ENCODE results near the gene NKD2.
A peak's percentile ranks its signal among the peaks of the same experiment; 100 is the strongest.
"Not testable (repeated sequence)": the region's sequence is repeated elsewhere in the genome, so short reads cannot be mapped to it uniquely, and the experiment has no call there.

Gene NKD2, protein sequence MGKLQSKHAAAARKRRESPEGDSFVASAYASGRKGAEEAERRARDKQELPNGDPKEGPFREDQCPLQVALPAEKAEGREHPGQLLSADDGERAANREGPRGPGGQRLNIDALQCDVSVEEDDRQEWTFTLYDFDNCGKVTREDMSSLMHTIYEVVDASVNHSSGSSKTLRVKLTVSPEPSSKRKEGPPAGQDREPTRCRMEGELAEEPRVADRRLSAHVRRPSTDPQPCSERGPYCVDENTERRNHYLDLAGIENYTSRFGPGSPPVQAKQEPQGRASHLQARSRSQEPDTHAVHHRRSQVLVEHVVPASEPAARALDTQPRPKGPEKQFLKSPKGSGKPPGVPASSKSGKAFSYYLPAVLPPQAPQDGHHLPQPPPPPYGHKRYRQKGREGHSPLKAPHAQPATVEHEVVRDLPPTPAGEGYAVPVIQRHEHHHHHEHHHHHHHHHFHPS

DNA sequence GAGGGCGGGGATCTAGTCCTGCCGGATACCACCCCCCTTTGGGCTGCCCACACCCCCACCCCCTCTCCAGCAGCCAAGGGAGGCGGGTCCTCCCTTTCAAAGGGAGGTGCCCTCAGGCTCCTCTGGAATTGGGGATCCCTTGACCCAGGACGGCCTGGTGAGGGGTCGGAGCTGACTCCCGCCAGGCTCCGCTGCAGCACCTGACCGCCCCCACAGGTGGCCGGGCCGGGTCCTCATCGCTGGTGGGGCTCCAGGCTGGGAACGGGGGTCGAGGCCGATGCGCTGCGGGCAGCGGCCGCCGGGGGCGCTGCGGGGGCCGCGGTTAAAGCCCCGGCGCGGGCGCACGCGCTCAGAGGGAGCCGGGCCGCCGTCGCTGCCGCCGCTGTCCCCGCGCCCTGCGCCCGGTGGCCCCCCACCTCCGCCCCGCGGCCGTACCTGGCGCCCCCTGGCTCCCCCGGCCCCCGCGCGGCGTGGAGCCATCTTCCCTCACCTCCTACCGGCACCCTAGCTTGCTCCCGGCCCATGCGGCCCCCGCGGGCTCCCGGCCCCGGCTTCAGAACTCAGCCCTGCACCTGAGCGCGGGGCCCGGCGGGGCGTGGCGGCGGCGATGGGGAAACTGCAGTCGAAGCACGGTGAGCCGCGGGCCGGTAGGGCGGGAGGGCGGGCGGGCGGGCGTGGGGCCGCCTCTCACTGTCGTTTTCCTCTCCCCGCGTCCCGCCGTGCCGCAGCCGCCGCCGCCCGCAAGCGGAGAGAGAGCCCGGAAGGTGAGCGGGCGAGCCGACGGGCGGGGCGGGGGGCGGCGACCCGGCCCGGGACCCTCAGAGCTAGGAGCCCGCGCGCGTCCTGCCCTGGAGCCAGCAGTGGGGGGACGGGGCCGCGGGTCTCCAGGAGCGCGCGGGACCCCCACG is at the start of gene NKD2:
Gene NKD2, plus strand, starts transcription at position 352 of the 908 bp plus-strand sequence. Its CDS starts 256 bp downstream, at position 608.
- intact Hi-C loops (cut with DNase I): no loop called here
- peak in 7 of 10 donors; percentile 7 to 88 (median 27) for DNase-seq

DNA sequence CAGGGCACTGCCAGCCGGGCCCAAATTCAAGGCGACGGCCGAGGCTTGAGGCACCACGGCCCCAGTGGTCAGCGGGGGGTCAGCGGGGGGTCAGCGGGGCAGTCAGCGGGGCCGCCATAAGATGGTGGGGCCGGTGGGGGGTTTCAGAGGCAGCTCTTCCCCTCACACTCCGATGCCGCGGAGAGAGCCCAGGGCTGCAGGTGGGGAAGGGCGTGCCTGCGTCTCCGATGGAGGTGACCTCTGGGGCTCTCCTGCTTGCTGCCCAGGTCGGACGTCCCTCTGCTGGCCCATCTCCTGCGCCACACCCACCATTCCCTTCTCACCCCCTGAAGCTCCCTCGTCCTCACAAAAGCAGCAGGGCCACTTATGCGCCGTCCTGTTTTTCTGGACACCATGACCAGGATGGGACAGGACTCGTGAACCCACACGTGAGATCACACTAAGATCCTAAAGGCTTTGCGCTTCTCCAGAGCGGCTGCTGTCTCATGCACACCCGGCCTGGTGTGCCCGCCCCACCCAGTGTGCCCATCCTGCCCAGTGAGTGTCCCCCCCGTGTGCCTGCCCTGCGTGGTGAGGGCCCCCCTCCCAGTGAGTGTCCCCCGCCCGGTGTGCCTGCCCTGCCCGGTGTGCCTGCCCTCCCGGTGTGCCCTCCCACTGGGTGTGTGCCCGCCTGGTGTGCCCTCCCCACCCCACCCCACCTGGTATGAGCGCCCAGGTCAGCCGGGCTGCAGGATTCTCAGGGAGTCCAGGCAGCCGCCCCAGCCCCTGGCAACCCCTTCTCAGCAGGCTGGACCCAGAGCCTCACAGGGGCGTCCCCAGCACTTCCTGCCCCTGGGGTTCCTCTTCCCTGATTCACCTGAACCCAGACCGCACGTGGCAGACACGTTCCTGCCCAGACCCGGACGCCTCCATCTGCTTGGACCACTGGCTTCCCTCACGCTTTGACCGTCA is 48.7 kb upstream of the NKD2 start:
- intact Hi-C loops (cut with DNase I): no loop called here
- DNase-seq: peak in 1 of 10 donors; percentile 75

DNA sequence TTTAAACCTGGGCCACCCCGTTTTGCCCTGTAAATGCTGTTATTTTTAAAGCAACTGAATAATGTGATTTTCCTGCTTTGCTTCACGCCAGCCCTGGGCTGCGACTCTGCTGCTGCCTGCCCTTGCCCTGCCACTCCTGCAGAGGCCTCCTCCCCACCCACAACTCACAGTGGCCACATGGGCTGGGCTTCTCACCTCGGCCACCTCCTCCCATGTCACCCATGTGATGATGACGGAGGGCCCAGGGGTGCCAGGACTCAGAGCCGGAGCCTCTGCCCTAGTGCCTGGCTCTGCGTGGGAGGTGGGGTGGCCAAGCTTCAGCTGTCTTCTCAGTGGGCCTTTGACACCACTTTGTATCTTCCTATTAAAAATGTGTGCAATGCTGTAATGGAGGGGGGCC is 48.1 kb upstream of the NKD2 start:
- intact Hi-C loops (cut with DNase I): no loop called here
- DNase-seq: peak in 1 of 10 donors; percentile 43

DNA sequence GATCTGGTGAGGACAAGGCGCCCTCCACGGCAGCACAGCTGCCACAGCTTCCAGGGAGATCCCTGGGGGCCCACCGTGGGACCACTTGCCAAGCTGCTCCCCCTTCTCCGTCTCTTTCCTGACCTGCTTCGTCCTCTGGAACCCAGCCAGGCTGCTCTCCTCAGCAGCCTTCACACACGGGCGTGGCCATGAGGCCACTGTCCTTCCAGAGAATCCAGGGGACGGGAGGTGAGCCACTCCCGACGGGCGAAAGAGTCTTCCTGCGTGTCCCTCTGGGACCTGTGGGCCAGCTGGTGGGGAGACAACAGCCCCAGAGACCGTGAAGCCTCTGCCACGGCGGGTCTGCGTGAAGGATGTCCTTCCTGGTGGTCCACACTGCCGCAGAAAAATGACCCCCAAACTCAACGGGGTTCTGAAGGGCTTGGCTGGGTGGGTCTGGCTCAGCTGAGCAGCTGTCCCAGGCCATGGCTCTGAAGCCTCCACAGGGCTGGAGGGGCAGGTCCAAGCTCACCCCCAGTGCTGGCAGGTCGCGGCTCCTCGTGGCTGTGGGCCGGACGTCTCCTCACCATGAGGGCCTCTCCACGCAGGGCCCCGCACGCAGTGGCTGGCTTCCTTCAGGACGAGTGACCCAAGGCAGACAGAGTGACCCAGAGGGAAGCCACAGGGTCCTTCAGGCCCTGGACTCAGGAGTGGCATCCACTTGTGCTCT is 47.4 kb upstream of the NKD2 start:
- intact Hi-C loops (cut with DNase I): no loop called here
- peak in 1 of 10 donors; percentile 76 for DNase-seq

DNA sequence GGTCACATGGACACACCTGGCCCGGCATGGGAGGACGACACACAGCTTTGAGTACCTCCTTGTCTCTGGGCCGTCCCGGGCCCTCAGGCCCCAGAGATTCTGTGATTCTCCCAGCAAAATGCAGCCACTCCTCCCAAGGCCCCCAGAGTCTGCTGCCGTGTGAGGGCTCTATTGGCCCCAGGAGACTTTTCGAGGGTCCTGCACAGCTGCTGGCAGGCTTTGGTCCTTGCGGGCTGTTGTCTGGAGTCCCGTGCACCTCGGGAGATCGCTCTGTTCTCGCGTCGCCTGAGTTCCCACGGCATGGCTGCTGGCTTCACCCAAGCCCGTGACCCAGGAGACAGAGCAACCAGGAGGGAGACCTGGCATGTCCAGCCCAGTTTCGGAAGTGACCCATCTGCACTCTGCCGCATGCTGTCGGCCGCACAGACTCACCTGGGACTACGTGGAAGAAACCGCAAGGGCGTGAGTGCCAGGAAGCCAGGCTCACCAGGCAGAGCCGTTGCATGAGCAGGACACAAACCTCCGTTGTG is 46.8 kb upstream of the NKD2 start:
- peak in 2 of 10 donors; percentile 63 to 75 for DNase-seq
- intact Hi-C loops (cut with DNase I): no loop called here

DNA sequence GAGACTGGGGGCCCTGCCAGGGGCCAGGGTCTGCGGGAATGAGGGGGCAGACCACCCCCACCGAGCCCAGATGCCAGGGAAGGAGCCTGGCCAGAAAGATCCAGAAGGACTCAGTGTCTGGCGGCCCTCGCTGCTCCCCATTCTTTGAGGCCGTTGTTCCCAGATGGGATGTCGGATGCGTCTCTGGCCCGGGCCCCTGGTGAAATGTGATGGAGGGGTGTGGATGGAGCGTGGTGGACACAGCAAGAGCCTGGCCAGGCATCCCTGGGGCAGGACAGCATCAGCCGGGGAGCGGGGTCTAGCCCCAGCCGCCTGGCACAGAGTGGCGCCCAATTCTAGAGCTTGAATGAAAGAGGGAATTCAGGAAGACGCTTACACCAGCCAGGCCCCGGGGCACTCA is 46.2 kb upstream of the NKD2 start:
- intact Hi-C loops (cut with DNase I): no loop called here
- DNase-seq: peak in 1 of 10 donors; percentile 49

DNA sequence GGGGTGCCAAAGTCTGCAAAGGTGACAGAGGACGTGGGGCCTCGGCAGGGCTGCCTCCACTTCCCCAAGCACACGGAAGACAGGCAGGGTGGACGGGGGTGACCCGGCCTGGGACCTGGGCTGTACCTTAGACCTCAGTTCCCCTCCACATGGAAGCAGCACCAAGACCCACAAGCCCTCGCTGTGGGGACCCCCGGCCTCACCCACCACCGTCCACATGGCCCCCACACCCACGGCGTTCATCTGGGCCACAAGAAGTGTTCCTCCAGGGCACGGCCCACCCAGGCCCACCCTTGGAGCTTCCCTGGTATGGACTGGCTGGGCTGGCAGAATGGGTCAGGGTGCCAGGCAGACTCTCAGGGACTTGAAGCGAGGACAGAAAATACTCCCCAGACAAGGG is 45.8 kb upstream of the NKD2 start:
- DNase-seq: peak in 1 of 10 donors; percentile 70
- intact Hi-C loops (cut with DNase I): no loop called here

DNA sequence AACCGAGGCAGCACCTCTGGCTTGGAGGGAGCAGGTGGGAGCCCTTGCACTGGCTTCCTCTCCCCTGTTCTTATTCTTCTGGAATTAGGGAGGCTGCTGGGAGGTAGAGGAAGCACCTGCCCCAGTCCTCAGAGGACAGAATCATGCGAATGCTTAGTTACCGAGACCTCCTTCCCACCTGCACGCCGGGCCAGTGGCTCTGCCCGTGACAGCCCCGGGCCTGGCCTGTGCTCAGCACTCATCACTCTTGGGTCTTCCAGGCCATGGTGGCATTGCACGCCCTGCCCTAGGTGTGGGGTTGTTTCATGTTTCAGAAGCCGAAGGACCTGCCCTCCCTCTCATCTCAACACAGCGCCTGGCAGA is 45.3 kb upstream of the NKD2 start:
- intact Hi-C loops (cut with DNase I): no loop called here
- DNase-seq: peak in 1 of 10 donors; percentile 43

DNA sequence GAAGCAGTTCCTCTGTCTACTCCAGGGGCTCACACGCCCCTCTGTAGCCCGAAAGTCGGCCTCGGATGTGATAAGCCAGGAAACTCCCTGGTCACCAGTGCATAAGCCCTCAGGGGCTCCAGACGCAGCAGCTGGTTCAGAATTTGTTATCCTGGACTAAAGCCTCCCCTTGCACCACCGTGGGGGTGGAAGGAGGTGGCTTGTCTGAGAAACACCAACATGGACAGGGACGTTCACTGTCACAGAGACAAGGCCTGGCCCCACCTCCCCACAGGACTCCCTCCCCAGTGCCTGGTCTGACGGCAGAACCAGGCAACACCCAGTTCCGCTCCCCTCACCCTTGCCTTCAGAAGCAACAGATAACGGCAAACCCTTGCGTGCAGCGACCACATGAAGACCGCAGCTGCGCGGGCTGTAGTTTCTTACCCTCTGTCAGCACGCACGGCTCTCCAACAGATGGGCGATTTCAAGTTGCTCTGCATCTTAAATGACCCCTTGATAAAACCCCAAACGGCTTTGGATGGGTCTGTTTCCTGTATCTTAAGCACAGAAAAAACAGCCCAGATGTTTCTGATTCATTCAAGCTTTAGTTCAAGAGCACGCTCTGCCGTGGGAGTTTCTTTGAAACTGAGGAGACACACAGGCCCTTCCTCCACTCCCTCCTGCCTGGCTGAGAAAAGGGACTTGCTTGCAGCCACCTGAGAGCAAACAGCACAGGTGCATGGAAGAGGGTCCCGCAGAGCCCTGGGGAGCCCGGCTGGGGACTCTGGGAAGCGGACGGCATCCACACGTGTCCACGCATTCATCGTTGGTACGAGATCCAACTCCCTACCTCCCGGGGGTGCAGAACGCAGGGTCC is 44.7 kb upstream of the NKD2 start:
- DNase-seq: peak in 1 of 10 donors; percentile 81
- intact Hi-C loops (cut with DNase I): no loop called here

DNA sequence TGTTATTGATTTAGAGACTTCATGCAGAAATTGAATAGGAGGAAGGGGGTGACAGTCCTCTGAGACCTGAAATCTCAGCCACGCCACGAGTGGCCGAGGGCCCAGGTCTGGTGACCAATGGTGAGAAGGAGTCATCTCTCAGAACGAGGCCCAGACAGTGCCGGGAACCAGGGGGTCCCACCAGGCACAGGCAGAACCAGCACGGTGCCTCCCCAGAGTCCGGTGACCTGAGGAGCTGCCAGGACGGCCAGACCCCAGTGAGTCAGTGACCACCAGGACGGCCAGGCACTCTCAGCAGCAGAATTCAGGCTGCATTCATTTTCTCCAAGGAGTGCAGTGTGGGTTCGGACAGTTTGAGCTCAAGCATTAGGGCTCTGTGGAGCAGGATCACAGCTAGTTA is 43.8 kb upstream of the NKD2 start:
- peak in 2 of 10 donors; percentile 55 to 78 for DNase-seq
- intact Hi-C loops (cut with DNase I): no loop called here

DNA sequence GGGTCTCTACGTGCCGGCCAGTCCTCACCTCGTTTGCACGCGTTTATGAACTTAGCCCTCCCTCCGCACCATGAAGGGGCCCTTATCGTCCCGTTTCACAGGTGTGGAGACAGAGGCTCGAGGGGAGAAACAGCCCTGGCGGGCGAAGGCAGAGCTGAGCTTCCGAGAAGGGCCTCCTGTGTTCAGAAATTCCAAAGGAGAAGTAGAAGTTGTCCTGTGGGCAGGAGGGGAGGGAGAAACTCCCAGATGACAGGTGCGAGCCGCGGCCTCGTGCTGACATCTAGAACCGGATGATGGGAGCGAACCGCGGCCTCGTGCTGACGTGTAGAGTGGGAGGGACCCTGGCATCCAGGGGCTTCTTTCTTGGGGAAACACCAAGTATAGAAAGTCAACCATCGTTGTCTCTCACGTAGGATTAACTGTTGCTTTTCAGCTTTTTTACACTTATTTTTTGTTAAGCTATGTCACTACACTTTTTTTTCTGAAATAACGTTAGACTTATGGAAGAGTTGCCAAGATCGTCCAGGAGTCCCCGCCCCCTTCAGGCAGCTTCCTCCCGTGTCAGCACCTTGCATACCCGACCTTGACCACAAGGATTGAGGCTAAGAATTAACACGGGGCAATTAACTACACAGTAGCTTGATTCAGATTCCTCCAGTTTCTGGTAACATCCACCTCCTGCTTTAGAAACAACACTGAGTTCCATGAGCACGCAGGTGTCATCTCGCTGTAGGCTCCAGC is 42.8 kb upstream of the NKD2 start:
- DNase-seq: peak in 1 of 10 donors; percentile 38
- intact Hi-C loops (cut with DNase I): no loop called here

DNA sequence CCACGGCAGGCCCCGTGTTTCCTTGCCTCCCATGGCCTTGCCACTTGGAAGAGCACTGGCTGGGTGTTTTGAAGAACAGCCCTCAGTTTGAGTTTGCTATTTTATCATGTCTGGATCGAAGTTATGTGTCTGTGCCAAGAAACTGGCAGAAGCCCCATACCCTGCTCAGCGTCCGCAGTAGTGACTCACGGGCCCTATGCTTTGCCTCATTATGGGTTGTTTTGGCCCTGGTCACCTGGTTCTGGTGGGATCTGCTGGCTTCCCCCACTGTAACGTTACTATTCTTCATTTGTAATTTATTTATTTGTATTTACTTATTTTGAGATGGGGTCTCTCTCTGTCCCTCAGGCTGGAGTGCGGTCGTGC is 42.3 kb upstream of the NKD2 start:
- intact Hi-C loops (cut with DNase I): no loop called here
- no peak for DNase-seq

DNA sequence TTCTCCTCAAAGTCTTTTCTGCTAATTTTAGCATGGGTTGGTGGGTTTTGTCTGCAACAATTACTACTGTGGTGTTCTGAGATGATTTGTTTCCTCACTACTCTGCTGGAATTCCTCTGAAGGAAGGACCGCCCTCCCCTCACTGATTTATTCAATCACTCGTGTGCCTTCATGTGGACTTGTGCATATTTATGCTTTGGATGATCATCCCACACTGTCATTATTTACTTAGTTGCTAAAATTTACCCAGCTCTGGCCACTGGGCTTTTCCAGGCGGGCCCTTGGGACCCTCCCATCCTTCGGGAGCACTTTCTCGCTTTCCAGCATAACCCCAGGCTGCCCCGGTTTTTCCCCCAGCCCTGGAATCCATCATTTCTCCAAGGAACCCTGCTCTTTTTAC is 41.7 kb upstream of the NKD2 start:
- DNase-seq: peak in 1 of 10 donors; percentile 56
- intact Hi-C loops (cut with DNase I): no loop called here

DNA sequence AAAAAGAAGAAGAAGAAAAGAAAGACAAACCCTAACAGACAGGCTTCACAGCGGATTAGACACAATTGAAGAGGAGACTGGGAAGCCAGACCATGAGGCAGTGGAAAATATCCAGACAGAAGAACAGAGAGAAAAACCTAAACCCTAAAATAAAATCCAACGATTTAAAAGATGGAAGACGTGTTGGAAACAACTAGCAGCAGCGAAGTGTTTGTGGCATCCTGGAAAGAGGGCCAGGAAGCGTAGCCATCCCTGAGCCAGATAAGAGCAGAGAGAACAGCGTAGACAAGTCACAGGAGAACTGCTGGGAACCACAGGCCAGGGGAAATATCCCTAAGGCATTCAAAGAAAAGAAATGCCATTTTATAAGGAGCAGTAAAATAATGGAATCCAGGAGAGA is 39.7 kb upstream of the NKD2 start:
- no peak for DNase-seq
- intact Hi-C loops (cut with DNase I): no loop called here

DNA sequence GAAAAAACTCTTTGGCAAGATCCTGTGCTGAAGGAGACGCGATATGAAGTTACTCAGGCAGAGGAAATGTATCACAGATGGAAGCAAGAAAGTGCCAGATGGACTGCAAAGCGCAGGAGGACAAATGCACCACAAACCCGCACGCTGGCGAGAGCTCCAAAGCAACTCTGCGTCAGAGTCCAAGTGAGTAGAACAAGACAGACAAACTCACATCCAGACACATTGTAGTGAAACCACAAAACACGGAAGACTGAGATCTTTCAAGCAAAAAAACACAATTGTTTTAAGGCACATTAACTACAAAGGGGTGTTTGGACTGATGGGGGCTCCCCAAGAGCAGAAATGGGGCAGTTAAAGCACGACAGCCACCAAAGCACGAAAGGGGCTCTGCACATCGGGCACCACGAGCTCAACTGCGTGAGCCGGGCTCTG is 39.2 kb upstream of the NKD2 start:
- intact Hi-C loops (cut with DNase I): no loop called here
- DNase-seq: peak in 4 of 10 donors; percentile 54 to 88 (median 72)

DNA sequence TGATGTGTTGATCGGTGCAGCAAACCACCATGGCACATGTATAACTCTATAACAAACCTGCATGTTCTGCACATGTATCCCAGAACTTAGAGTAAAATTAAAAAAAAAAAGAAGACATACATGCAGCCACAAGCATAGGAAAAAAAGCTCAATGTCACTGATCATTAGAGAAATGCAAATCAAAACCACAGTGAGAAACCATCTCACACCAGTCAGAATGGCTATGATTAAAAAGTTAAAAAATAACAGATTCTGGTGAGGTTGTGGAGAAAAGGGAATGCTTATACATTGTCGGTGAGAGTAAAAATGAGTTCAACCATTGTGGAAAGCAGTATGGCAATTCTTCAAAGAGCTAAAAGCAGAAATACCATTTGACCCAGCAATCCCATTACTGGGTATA is 36.0 kb upstream of the NKD2 start:
- DNase-seq; intact Hi-C loops (cut with DNase I): not testable (repeated sequence)

DNA sequence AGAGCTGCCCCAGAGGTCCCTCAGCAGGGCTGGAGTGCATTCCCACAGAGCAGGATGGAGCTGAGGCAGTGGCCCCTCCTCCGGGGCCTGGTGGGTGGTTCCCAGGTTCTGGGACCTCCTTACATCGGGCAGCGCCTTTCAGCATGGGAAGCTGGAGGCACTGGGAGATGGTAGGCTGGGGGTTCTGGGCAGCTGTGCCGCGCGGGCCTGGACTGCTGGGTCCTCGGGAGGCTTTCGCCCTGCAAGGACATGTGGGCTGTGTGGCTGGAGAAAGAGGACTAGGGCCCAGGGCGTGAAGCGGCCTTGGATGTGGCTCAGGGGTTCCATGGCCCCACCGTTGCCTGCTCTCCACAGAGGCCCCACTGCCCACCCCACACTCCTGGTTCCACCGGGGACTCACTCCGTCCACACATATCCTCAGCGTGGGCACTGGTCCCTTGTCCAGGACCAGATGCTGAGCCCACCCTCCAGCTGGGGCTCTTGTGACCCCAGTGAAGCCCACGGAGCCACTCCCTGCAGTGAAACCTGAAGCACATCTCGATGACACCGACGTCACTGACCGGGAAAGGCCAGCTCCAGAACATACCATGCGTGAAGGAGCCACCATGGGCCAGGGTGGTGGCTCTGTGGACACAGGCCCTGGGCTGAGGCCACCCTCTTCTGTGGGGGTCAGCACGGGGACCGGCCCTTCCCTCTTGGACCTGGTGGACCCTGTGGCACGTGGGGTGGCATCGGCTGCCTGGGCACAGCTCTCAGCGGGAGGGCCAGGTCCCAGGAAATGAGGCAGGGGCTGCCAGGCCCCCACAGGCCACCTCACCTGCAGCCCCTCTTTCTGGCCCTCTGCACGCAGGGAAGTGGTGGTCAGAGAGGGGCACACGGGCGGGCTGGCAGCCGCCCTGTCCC is 31.5 kb upstream of the NKD2 start:
- intact Hi-C loops (cut with DNase I): no loop called here
- peak in 3 of 10 donors; percentile 54 to 76 (median 70) for DNase-seq

Data from posterior cingulate gyrus (tissue), 11 donors.